ENCODE results near the gene CASS4.

Gene CASS4

DNA sequence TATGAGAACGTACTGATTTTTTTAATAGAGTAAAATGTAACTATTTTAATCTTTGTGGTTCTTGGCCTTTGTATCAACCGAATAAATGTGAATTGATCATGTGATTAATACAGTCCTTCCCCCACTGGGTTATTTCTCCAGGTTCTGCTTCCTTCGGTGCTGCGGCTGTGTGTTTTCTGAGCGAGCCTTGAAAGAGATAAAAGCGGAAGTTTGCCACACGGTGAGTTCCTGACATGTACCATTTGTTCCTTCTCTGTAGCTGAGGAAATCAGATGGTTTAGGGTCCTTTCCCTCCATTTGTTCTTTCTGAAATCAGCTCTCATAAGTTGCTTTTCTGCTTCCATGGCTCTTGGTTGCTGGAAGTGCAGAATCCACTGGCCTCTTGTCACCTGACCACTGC is 71.9 kb downstream of the CASS4 start:
- no CpG with 5 or more reads among the region's 7 CpGs for WGBS, 2 donors (ENCODE audit: extremely low coverage in 2 of 2, insufficient read length in 2 of 2, insufficient replicate concordance in 1 of 2)
- Histone ChIP-seq H3K27me3 (ENCODE audit: control insufficient read depth in 3 of 3, insufficient read depth in 3 of 3, low read depth in 1 of 3, low read length in 3 of 3) (no peaks in the 10 kb centered on the region), H3K23ac (ENCODE audit: low read depth, low read length, poor library complexity) (no peak overlapping the region), H2BK120ac (ENCODE audit: low read depth, low read length) (no peak overlapping the region), H3K18ac (ENCODE audit: low read length) (no peak overlapping the region), H3K9me3 (replicated peaks in 1 of 2; ENCODE audit: control insufficient read depth in 2 of 2, insufficient read depth in 1 of 2, low read depth in 1 of 2, low read length in 2 of 2) (no peaks in the 10 kb centered on the region), H3K79me1 (ENCODE audit: low read depth, low read length) (peaks cover 2% of the 10 kb centered on the region), H2AFZ (ENCODE audit: low read length) (no peak overlapping the region), H2BK12ac (ENCODE audit: low read length) (no peak overlapping the region), H3K4me3 (ENCODE audit: low read length in 2 of 2) (no peak overlapping the region), H3K4ac (ENCODE audit: low read length) (no peak overlapping the region), H3K4me1 (ENCODE audit: control insufficient read depth in 2 of 2, insufficient read depth in 1 of 2, low read depth in 1 of 2, low read length in 2 of 2) (no peaks in the 10 kb centered on the region), H2BK15ac (ENCODE audit: low read length) (no peak overlapping the region), H3K27ac (replicated peaks; ENCODE audit: low read length) (no peak overlapping the region), H2AK5ac (ENCODE audit: low read depth, low read length) (no peak overlapping the region), H4K91ac (ENCODE audit: low read depth, low read length, poor library complexity) (no peak overlapping the region), H3K4me2 (ENCODE audit: insufficient read depth, low read length, poor library complexity, severe bottlenecking) (no peak overlapping the region), H3K9ac (ENCODE audit: low read depth, low read length, poor library complexity) (no peak overlapping the region), H2BK5ac (ENCODE audit: low read length) (no peak overlapping the region), H4K8ac (ENCODE audit: low read depth, low read length) (no peak overlapping the region), H3K14ac (ENCODE audit: low read length) (no peak overlapping the region), H3K36me3 (replicated peaks in 1 of 2; ENCODE audit: control insufficient read depth in 2 of 2, insufficient read depth in 2 of 2, low read length in 2 of 2) (peaks cover 29 to 86% of the 10 kb centered on the region in 2 donors)
- DNase-seq (ENCODE audit: low spot score): no peak

DNA sequence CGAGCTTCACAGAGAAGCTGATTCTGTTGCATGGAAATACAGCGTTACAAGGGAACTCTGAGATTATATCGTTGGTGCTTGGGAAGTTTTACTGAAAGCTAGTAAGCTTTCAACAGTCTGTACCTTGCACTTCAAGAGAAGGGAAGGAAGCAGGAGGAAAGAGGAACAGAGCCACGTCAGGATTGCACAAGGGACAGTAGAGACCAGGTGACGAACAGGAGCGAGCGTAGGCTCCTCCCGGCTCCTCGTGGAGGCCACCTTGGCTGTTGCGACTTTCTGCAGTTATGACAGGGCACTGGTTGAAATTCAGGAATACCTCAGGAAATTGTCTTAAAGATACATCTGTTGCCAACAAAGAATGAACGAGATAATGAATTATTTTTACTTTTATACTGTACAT is 75.2 kb downstream of the CASS4 start:
- no CpG with 5 or more reads among the region's 11 CpGs for WGBS, 2 donors (ENCODE audit: extremely low coverage in 2 of 2, insufficient read length in 2 of 2, insufficient replicate concordance in 1 of 2)
- peaks cover 28 to 85% of the 10 kb centered on the region in 2 donors for H3K36me3 ChIP-seq (replicated peaks in 1 of 2; ENCODE audit: control insufficient read depth in 2 of 2, insufficient read depth in 2 of 2, low read length in 2 of 2)

DNA sequence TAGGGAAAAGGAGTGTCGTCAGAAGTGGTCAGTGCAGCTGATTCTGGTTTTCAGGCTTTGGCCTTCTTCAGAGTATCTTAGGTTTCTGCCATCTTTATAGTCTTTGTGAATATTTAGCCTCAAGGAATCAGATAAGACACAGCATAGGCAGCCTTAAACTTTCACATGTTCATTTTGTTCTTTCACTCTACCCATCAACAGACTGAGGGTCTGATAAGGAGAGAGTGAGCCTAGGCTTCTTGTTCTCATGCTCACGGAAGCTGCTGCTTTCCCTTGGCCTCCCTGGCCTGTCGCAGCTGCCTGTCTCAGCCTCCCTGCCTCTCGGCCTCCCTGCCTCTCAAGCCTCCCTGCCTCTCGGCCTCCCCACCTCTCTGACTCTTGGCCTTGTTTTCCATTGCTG is 76.5 kb downstream of the CASS4 start:
- H3K4me1 ChIP-seq (ENCODE audit: control insufficient read depth in 2 of 2, insufficient read depth in 1 of 2, low read depth in 1 of 2, low read length in 2 of 2): no peaks in the 10 kb centered on the region
- H3K14ac ChIP-seq (ENCODE audit: low read length): no peak overlapping the region
- no peak overlapping the region for H2AK5ac ChIP-seq (ENCODE audit: low read depth, low read length)
- no peak overlapping the region for H3K18ac ChIP-seq (ENCODE audit: low read length)
- no peak overlapping the region for H2BK5ac ChIP-seq (ENCODE audit: low read length)
- H2BK120ac ChIP-seq (ENCODE audit: low read depth, low read length): no peak overlapping the region
- H3K36me3 ChIP-seq (replicated peaks in 1 of 2; ENCODE audit: control insufficient read depth in 2 of 2, insufficient read depth in 2 of 2, low read length in 2 of 2): peaks cover 28 to 82% of the 10 kb centered on the region in 2 donors
- H3K4me2 ChIP-seq (ENCODE audit: insufficient read depth, low read length, poor library complexity, severe bottlenecking): no peak overlapping the region
- no peaks in the 10 kb centered on the region for H3K27me3 ChIP-seq (ENCODE audit: control insufficient read depth in 3 of 3, insufficient read depth in 3 of 3, low read depth in 1 of 3, low read length in 3 of 3)
- H3K4me3 ChIP-seq (ENCODE audit: low read length in 2 of 2): no peak overlapping the region
- H4K91ac ChIP-seq (ENCODE audit: low read depth, low read length, poor library complexity): no peak overlapping the region
- no CpG with 5 or more reads among the region's 5 CpGs for WGBS, 2 donors (ENCODE audit: extremely low coverage in 2 of 2, insufficient read length in 2 of 2, insufficient replicate concordance in 1 of 2)
- no peaks in the 10 kb centered on the region for H3K9me3 ChIP-seq (replicated peaks in 1 of 2; ENCODE audit: control insufficient read depth in 2 of 2, insufficient read depth in 1 of 2, low read depth in 1 of 2, low read length in 2 of 2)
- H2BK12ac ChIP-seq (ENCODE audit: low read length): no peak overlapping the region
- H3K9ac ChIP-seq (ENCODE audit: low read depth, low read length, poor library complexity): no peak overlapping the region
- no peak overlapping the region for H3K27ac ChIP-seq (replicated peaks; ENCODE audit: low read length)
- no peak overlapping the region for H2AFZ ChIP-seq (ENCODE audit: low read length)
- no peak overlapping the region for H2BK15ac ChIP-seq (ENCODE audit: low read length)
- no peak overlapping the region for H3K4ac ChIP-seq (ENCODE audit: low read length)
- no peak overlapping the region for H3K23ac ChIP-seq (ENCODE audit: low read depth, low read length, poor library complexity)
- H4K8ac ChIP-seq (ENCODE audit: low read depth, low read length): no peak overlapping the region
- peaks cover 7% of the 10 kb centered on the region for H3K79me1 ChIP-seq (ENCODE audit: low read depth, low read length)
- no peak for DNase-seq (ENCODE audit: low spot score)

More for the DNA sequence above, 75.2 kb downstream of the CASS4 start:
- no peak overlapping the region for H3K4me2 ChIP-seq (ENCODE audit: insufficient read depth, low read length, poor library complexity, severe bottlenecking)
- no peak overlapping the region for H2BK15ac ChIP-seq (ENCODE audit: low read length)
- H4K91ac ChIP-seq (ENCODE audit: low read depth, low read length, poor library complexity): no peak overlapping the region
- no peak overlapping the region for H3K14ac ChIP-seq (ENCODE audit: low read length)
- no peak for DNase-seq (ENCODE audit: low spot score)
- no peak overlapping the region for H4K8ac ChIP-seq (ENCODE audit: low read depth, low read length)
- no peak overlapping the region for H3K9ac ChIP-seq (ENCODE audit: low read depth, low read length, poor library complexity)
- H2BK5ac ChIP-seq (ENCODE audit: low read length): no peak overlapping the region
- no peak overlapping the region for H3K4ac ChIP-seq (ENCODE audit: low read length)
- H3K27ac ChIP-seq (replicated peaks; ENCODE audit: low read length): no peak overlapping the region
- no peak overlapping the region for H2AFZ ChIP-seq (ENCODE audit: low read length)
- no peak overlapping the region for H2BK120ac ChIP-seq (ENCODE audit: low read depth, low read length)
- no peak overlapping the region for H3K18ac ChIP-seq (ENCODE audit: low read length)
- H2AK5ac ChIP-seq (ENCODE audit: low read depth, low read length): no peak overlapping the region
- no peak overlapping the region for H3K4me3 ChIP-seq (ENCODE audit: low read length in 2 of 2)
- no peaks in the 10 kb centered on the region for H3K27me3 ChIP-seq (ENCODE audit: control insufficient read depth in 3 of 3, insufficient read depth in 3 of 3, low read depth in 1 of 3, low read length in 3 of 3)
- no peak overlapping the region for H2BK12ac ChIP-seq (ENCODE audit: low read length)
- peaks cover 5% of the 10 kb centered on the region for H3K79me1 ChIP-seq (ENCODE audit: low read depth, low read length)
- no peak overlapping the region for H3K23ac ChIP-seq (ENCODE audit: low read depth, low read length, poor library complexity)
- H3K9me3 ChIP-seq (replicated peaks in 1 of 2; ENCODE audit: control insufficient read depth in 2 of 2, insufficient read depth in 1 of 2, low read depth in 1 of 2, low read length in 2 of 2): no peaks in the 10 kb centered on the region
- H3K4me1 ChIP-seq (ENCODE audit: control insufficient read depth in 2 of 2, insufficient read depth in 1 of 2, low read depth in 1 of 2, low read length in 2 of 2): no peaks in the 10 kb centered on the region

DNA sequence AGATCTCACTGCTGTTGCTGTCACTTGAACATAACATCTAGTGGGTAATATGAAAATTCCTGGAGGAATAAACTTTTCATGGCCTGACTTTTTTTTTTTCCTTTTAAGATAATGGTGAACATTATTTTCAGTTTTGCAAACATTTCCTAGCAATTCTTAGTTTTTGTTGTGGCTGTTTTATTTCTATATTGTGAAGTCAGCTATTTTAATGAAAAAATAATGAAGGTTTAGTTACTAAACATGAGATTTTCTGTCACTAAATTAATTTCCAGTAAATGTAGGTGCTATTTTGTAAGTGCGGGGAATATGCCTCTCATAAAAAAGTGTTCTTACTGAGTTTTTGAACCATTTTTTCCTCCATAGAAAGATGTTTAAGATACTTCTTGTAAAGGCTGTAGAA is 89.1 kb downstream of the CASS4 start:
- no peak overlapping the region for H2BK15ac ChIP-seq (ENCODE audit: low read length)
- H2BK120ac ChIP-seq (ENCODE audit: low read depth, low read length): no peak overlapping the region
- no peak overlapping the region for H2BK5ac ChIP-seq (ENCODE audit: low read length)
- H3K4me2 ChIP-seq (ENCODE audit: insufficient read depth, low read length, poor library complexity, severe bottlenecking): no peak overlapping the region
- no peaks in the 10 kb centered on the region for H3K4me1 ChIP-seq (ENCODE audit: control insufficient read depth in 2 of 2, insufficient read depth in 1 of 2, low read depth in 1 of 2, low read length in 2 of 2)
- no peak for DNase-seq (ENCODE audit: low spot score)
- H3K18ac ChIP-seq (ENCODE audit: low read length): no peak overlapping the region
- H3K79me1 ChIP-seq (ENCODE audit: low read depth, low read length): no peaks in the 10 kb centered on the region
- H3K14ac ChIP-seq (ENCODE audit: low read length): no peak overlapping the region
- no peak overlapping the region for H2AK5ac ChIP-seq (ENCODE audit: low read depth, low read length)
- WGBS, 2 donors (ENCODE audit: extremely low coverage in 2 of 2, insufficient read length in 2 of 2, insufficient replicate concordance in 1 of 2): no CpG with 5 or more reads among the region's 1 CpG
- no peak overlapping the region for H3K23ac ChIP-seq (ENCODE audit: low read depth, low read length, poor library complexity)
- H4K91ac ChIP-seq (ENCODE audit: low read depth, low read length, poor library complexity): no peak overlapping the region
- no peak overlapping the region for H2AFZ ChIP-seq (ENCODE audit: low read length)
- H3K27me3 ChIP-seq (ENCODE audit: control insufficient read depth in 3 of 3, insufficient read depth in 3 of 3, low read depth in 1 of 3, low read length in 3 of 3): no peaks in the 10 kb centered on the region
- no peak overlapping the region for H3K4me3 ChIP-seq (ENCODE audit: low read length in 2 of 2)
- H3K4ac ChIP-seq (ENCODE audit: low read length): no peak overlapping the region
- no peak overlapping the region for H3K9ac ChIP-seq (ENCODE audit: low read depth, low read length, poor library complexity)
- no peaks in the 10 kb centered on the region for H3K9me3 ChIP-seq (replicated peaks in 1 of 2; ENCODE audit: control insufficient read depth in 2 of 2, insufficient read depth in 1 of 2, low read depth in 1 of 2, low read length in 2 of 2)
- no peak overlapping the region for H2BK12ac ChIP-seq (ENCODE audit: low read length)
- peaks cover 2 to 28% of the 10 kb centered on the region in 2 donors for H3K36me3 ChIP-seq (replicated peaks in 1 of 2; ENCODE audit: control insufficient read depth in 2 of 2, insufficient read depth in 2 of 2, low read length in 2 of 2)
- H3K27ac ChIP-seq (replicated peaks; ENCODE audit: low read length): no peak overlapping the region
- no peak overlapping the region for H4K8ac ChIP-seq (ENCODE audit: low read depth, low read length)
